Activated T-helper 17 cell treated with anti-CD3 and anti-CD28 coated beads, Interleukin-2, amount 50 U/mL, for 72 hours (primary cell): ENCODE data around the gene ZSCAN30. TPM values are rescaled to one million over a fixed set of nuclear protein-coding genes. Genes with fewer than 3 reads are reported as not detected.

Source experiments
- ATAC-seq: fragments of 150-1000 bp; cut with Tn5 transposase; replicated peaks from 2 replicates; pipeline ENCODE4 v1.10.0; 2021; ENCODE audit warnings: mild to moderate bottlenecking, moderate library complexity
- H3K27ac Mint-ChIP-seq: one replicate; pipeline ENCODE4 v1.8.0; 2022; ENCODE audit warnings: mixed read lengths
- H3K27me3 Mint-ChIP-seq: one replicate; pipeline ENCODE4 v1.8.0; 2022; ENCODE audit warnings: mixed read lengths
- H3K36me3 Mint-ChIP-seq: one replicate; pipeline ENCODE4 v1.8.0; 2022; ENCODE audit warnings: low read depth, mild to moderate bottlenecking, mixed read lengths
- H3K4me1 Mint-ChIP-seq: one replicate; pipeline ENCODE4 v1.8.0; 2022; ENCODE audit warnings: mixed read lengths
- H3K4me3 Mint-ChIP-seq: one replicate; pipeline ENCODE4 v1.8.0; 2022; ENCODE audit warnings: mild to moderate bottlenecking, mixed read lengths
- H3K9me3 Mint-ChIP-seq: one replicate; pipeline ENCODE4 v1.8.0; 2022; ENCODE audit warnings: mixed read lengths
- total RNA-seq, 2 donors: library from RNA; stranded (reverse); gene quantifications; one replicate each; pipeline ENCODE4 v1.2.3, GENCODE V29; 2022

ZSCAN30 gene
- 10 to 100 TPM; 12.8 to 25.8 TPM for total RNA-seq

- peak; percentile 98 for ATAC-seq
- H3K27ac Mint-ChIP-seq: peak within 1 kb of the TSS; percentile 98
- peaks cover 3% of the 10 kb centered on the region for H3K9me3 Mint-ChIP-seq
- H3K4me3 Mint-ChIP-seq: peak within 1 kb of the TSS; percentile 98
- peaks cover 49% of the 10 kb centered on the region for H3K36me3 Mint-ChIP-seq
- H3K27me3 Mint-ChIP-seq: no peaks in the 10 kb centered on the region
- peaks cover 17% of the 10 kb centered on the region for H3K4me1 Mint-ChIP-seq
These were observed at the start of gene ZSCAN30 for GRCh38 chr18:35290094-35290735. Gene ZSCAN30 (minus strand): TSS chr18:35290229. CDS start chr18:35264352, 25,877 bp downstream.

GRCh38 chr18:35337286-35337685, 47.3 kb upstream of the ZSCAN30 start:
- H3K4me1 Mint-ChIP-seq: peaks cover 10% of the 10 kb centered on the region
- no peaks in the 10 kb centered on the region for H3K27me3 Mint-ChIP-seq
- H3K27ac Mint-ChIP-seq: peak overlapping the region; percentile 46
- no peak for ATAC-seq
- H3K36me3 Mint-ChIP-seq: peaks cover 9% of the 10 kb centered on the region
- no peaks in the 10 kb centered on the region for H3K9me3 Mint-ChIP-seq
- no peak overlapping the region for H3K4me3 Mint-ChIP-seq

GRCh38 chr18:35335866-35336265, 45.8 kb upstream of the ZSCAN30 start:
- Mint-ChIP-seq H3K27ac (no peak overlapping the region), H3K4me3 (no peak overlapping the region), H3K4me1 (peaks cover 10% of the 10 kb centered on the region), H3K9me3 (no peaks in the 10 kb centered on the region), H3K36me3 (no peaks in the 10 kb centered on the region), H3K27me3 (no peaks in the 10 kb centered on the region)
- no peak for ATAC-seq

GRCh38 chr18:35334821-35335220, 44.8 kb upstream of the ZSCAN30 start:
- H3K36me3 Mint-ChIP-seq: no peaks in the 10 kb centered on the region
- no peaks in the 10 kb centered on the region for H3K9me3 Mint-ChIP-seq
- no peak overlapping the region for H3K4me3 Mint-ChIP-seq
- peak overlapping the region; percentile 20 for H3K27ac Mint-ChIP-seq
- H3K27me3 Mint-ChIP-seq: no peaks in the 10 kb centered on the region
- no peak for ATAC-seq
- peaks cover 5% of the 10 kb centered on the region for H3K4me1 Mint-ChIP-seq

GRCh38 chr18:35334212-35334611, 44.2 kb upstream of the ZSCAN30 start:
- no peak for ATAC-seq
- H3K4me1 Mint-ChIP-seq: peaks cover 5% of the 10 kb centered on the region
- H3K27ac Mint-ChIP-seq: no peak overlapping the region
- no peaks in the 10 kb centered on the region for H3K27me3 Mint-ChIP-seq
- H3K9me3 Mint-ChIP-seq: no peaks in the 10 kb centered on the region
- no peaks in the 10 kb centered on the region for H3K36me3 Mint-ChIP-seq
- no peak overlapping the region for H3K4me3 Mint-ChIP-seq

- no peaks in the 10 kb centered on the region for H3K9me3 Mint-ChIP-seq
- H3K4me1 Mint-ChIP-seq: peaks cover 5% of the 10 kb centered on the region
- H3K36me3 Mint-ChIP-seq: no peaks in the 10 kb centered on the region
- no peak overlapping the region for H3K27ac Mint-ChIP-seq
- H3K27me3 Mint-ChIP-seq: no peaks in the 10 kb centered on the region
- no peak for ATAC-seq
- H3K4me3 Mint-ChIP-seq: no peak overlapping the region
These were observed 41.5 kb upstream of the ZSCAN30 start for GRCh38 chr18:35331367-35332087.

- no peak for ATAC-seq
- Mint-ChIP-seq H3K4me1 (peaks cover 5% of the 10 kb centered on the region), H3K4me3 (no peak overlapping the region), H3K36me3 (no peaks in the 10 kb centered on the region), H3K27ac (no peak overlapping the region), H3K9me3 (no peaks in the 10 kb centered on the region), H3K27me3 (no peaks in the 10 kb centered on the region)
These were observed 38.8 kb upstream of the ZSCAN30 start for GRCh38 chr18:35328868-35329267.

- no peak overlapping the region for H3K4me3 Mint-ChIP-seq
- H3K9me3 Mint-ChIP-seq: no peaks in the 10 kb centered on the region
- H3K4me1 Mint-ChIP-seq: no peaks in the 10 kb centered on the region
- H3K36me3 Mint-ChIP-seq: no peaks in the 10 kb centered on the region
- H3K27ac Mint-ChIP-seq: no peak overlapping the region
- ATAC-seq: no peak
- H3K27me3 Mint-ChIP-seq: no peaks in the 10 kb centered on the region
These were observed 36.8 kb upstream of the ZSCAN30 start for GRCh38 chr18:35326695-35327387.

- H3K36me3 Mint-ChIP-seq: no peaks in the 10 kb centered on the region
- H3K27ac Mint-ChIP-seq: no peak overlapping the region
- H3K9me3 Mint-ChIP-seq: no peaks in the 10 kb centered on the region
- ATAC-seq: no peak
- no peaks in the 10 kb centered on the region for H3K27me3 Mint-ChIP-seq
- H3K4me3 Mint-ChIP-seq: no peak overlapping the region
- H3K4me1 Mint-ChIP-seq: no peaks in the 10 kb centered on the region
These were observed 35.1 kb upstream of the ZSCAN30 start for GRCh38 chr18:35324926-35325655.

GRCh38 chr18:35322486-35323458, 32.7 kb upstream of the ZSCAN30 start:
- Mint-ChIP-seq H3K36me3 (no peaks in the 10 kb centered on the region), H3K27me3 (no peaks in the 10 kb centered on the region), H3K4me3 (no peak overlapping the region), H3K4me1 (no peaks in the 10 kb centered on the region), H3K27ac (no peak overlapping the region), H3K9me3 (no peaks in the 10 kb centered on the region)
- ATAC-seq: no peak

GRCh38 chr18:35311496-35311895, 21.5 kb upstream of the ZSCAN30 start:
- H3K4me1 Mint-ChIP-seq: no peaks in the 10 kb centered on the region
- H3K36me3 Mint-ChIP-seq: peaks cover 21% of the 10 kb centered on the region
- no peaks in the 10 kb centered on the region for H3K27me3 Mint-ChIP-seq
- H3K27ac Mint-ChIP-seq: no peak overlapping the region
- no peak for ATAC-seq
- no peak overlapping the region for H3K4me3 Mint-ChIP-seq
- peaks cover 37% of the 10 kb centered on the region for H3K9me3 Mint-ChIP-seq

- Mint-ChIP-seq H3K9me3 (peaks cover 41% of the 10 kb centered on the region), H3K4me3 (no peak overlapping the region), H3K4me1 (no peaks in the 10 kb centered on the region), H3K27me3 (no peaks in the 10 kb centered on the region), H3K36me3 (peaks cover 68% of the 10 kb centered on the region), H3K27ac (no peak overlapping the region)
- no peak for ATAC-seq
These were observed 16.7 kb upstream of the ZSCAN30 start for GRCh38 chr18:35306588-35307250.

- Mint-ChIP-seq H3K4me1 (no peaks in the 10 kb centered on the region), H3K27me3 (no peaks in the 10 kb centered on the region), H3K27ac (no peak overlapping the region), H3K36me3 (peaks cover 94% of the 10 kb centered on the region), H3K4me3 (no peak overlapping the region), H3K9me3 (peaks cover 34% of the 10 kb centered on the region)
- ATAC-seq: no peak
These were observed 13.6 kb upstream of the ZSCAN30 start for GRCh38 chr18:35303610-35304009.
